GM12892 (cell line): ENCODE data around the gene FANCC.

ENCODE experiments used
- POLR2A ChIP-seq: IDR thresholded peaks from 2 replicates; pipeline ENCODE4 v1.6.1; 2011; ENCODE audit warnings: low read depth, low read length, control low read depth
- POLR2AphosphoS5 ChIP-seq: IDR thresholded peaks from 2 replicates; pipeline ENCODE4 v1.6.1; 2011; ENCODE audit warnings: low read depth, low read length, control low read depth
- TAF1 ChIP-seq: IDR thresholded peaks from 2 replicates; pipeline ENCODE4 v1.6.1; 2011; ENCODE audit warnings: low read depth, mild to moderate bottlenecking, control low read depth, low read length, borderline replicate concordance

DNA sequence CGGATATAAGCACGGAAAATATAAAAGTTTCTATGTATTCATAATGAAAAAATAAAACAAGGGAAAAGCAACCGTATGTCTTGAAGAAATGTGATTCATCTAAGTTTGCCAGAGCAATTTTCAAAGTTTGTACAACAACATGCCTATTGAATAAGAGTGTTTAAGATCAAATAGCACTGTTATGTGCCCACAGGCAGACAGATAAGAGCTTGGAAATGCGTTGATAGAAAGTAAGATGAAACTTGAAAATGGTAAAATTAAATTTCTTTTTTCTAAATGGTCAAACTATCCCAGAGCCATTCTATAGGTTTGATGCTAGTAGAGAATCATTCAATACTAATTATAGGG is 189.4 kb downstream of the FANCC start:
- no peak for TF ChIP-seq POLR2A
- no peak for TF ChIP-seq POLR2AphosphoS5
- no peak for TF ChIP-seq TAF1
